ENCODE data around the gene TTC34. TPM values are rescaled to one million over a fixed set of nuclear protein-coding genes. Genes with fewer than 3 reads are reported as not detected.

TTC34 gene
- total and polyA plus RNA-seq, 2 of the 13 experiments (the other 11 are each of a cell fraction or from before 2014, with no cell fraction given): 0.07 to 0.11 TPM

- H4K20me1 ChIP-seq (ENCODE audit: insufficient read depth, low read length): peaks cover 7% of the 10 kb centered on the region; the same call in 1 of the 2 replicates
- intact Hi-C loops (cut with micrococcal nuclease; ENCODE audit: unreplicated experiment) (no loop called here), in situ Hi-C loops (cut with HindIII; ENCODE audit: extremely low pct_ligation_motif_present, low pct_unique_long_range_greater_than_20kb) (no loop called here)
- no peaks in the 10 kb centered on the region for H3K79me2 ChIP-seq (ENCODE audit: insufficient read depth, low read length)
- H3K9ac ChIP-seq (ENCODE audit: insufficient read depth, low read depth, low read length): no peak overlapping the region
- H3K36me3 ChIP-seq (replicated peaks in 1 of 2; ENCODE audit: control insufficient read depth in 1 of 2, insufficient read depth in 2 of 2, low read length in 2 of 2): no peaks in the 10 kb centered on the region
- 38% methylated on average over 8 of the region's 26 CpGs for WGBS (ENCODE audit: low lambda C conversion rate)
- FAIRE-seq (no peak), ATAC-seq (peak; percentile 90), DNase-seq (ENCODE audit: low spot score) (no peak)
- 0 out of 2 replicates have a peak, but pooled peaks cover 4% of the 10 kb centered on the region for H3K9me3 ChIP-seq (ENCODE audit: low read length)
- H3K4me3 ChIP-seq (replicated peaks in 1 of 3; ENCODE audit: insufficient read depth in 1 of 3, low read depth in 2 of 3, low read length in 3 of 3): no peak overlapping the region
- BruUV-seq (replicated peaks): no TSS peak
- POLR2A ChIA-PET: no interaction called here
- TF ChIP-seq ZNF777 (CRISPR knock-in tag; IDR thresholded peaks at IDR 0.05): no peak
- TF ChIP-seq CTCF (CRISPR knock-in tag; IDR thresholded peaks at IDR 0.05): peak; percentile 35; the same call in 1 of the 2 replicates
- no peak for TF ChIP-seq ZNF234 (CRISPR knock-in tag; conservative IDR thresholded peaks at IDR 0.05)
- H3K4me2 ChIP-seq (ENCODE audit: low read depth, low read length): no peak overlapping the region
- no peaks in the 10 kb centered on the region for H3K4me1 ChIP-seq (ENCODE audit: insufficient read depth, low read length)
- H3K27me3 ChIP-seq (ENCODE audit: control insufficient read depth in 1 of 2, insufficient read depth in 2 of 2, low read length in 2 of 2): peaks cover 2 to 14% of the 10 kb centered on the region in 2 experiments; a peak in 4 of 5 replicates
- no peak overlapping the region for H3K27ac ChIP-seq (ENCODE audit: extremely low read length, insufficient read depth, low read length)
- no peak overlapping the region for H2AFZ ChIP-seq (ENCODE audit: low read length)
- CTCF ChIA-PET (ENCODE audit: low intra/inter-chr PET ratio, low total read pairs): no interaction called here
Observed at GRCh38 chr1:2787163-2787911, 14.2 kb downstream of the TTC34 start.

- Histone ChIP-seq H3K4me3 (replicated peaks in 1 of 3; ENCODE audit: insufficient read depth in 1 of 3, low read depth in 2 of 3, low read length in 3 of 3) (no peak overlapping the region), H3K4me1 (ENCODE audit: insufficient read depth, low read length) (no peaks in the 10 kb centered on the region), H4K20me1 (ENCODE audit: insufficient read depth, low read length) (peaks cover 7% of the 10 kb centered on the region; the same call in 1 of the 2 replicates), H3K9ac (ENCODE audit: insufficient read depth, low read depth, low read length) (no peak overlapping the region), H3K27me3 (ENCODE audit: control insufficient read depth in 1 of 2, insufficient read depth in 2 of 2, low read length in 2 of 2) (peaks cover 2 to 14% of the 10 kb centered on the region in 2 experiments; a peak in 4 of 5 replicates), H3K79me2 (ENCODE audit: insufficient read depth, low read length) (no peaks in the 10 kb centered on the region), H3K36me3 (replicated peaks in 1 of 2; ENCODE audit: control insufficient read depth in 1 of 2, insufficient read depth in 2 of 2, low read length in 2 of 2) (no peaks in the 10 kb centered on the region), H3K4me2 (ENCODE audit: low read depth, low read length) (no peak overlapping the region), H3K27ac (ENCODE audit: extremely low read length, insufficient read depth, low read length) (no peak overlapping the region), H2AFZ (ENCODE audit: low read length) (no peak overlapping the region), H3K9me3 (ENCODE audit: low read length) (peaks cover 5% of the 10 kb centered on the region; the same call in 1 of the 2 replicates)
- no peak for DNase-seq (ENCODE audit: low spot score)
- FAIRE-seq: no peak
- CTCF ChIA-PET (ENCODE audit: low intra/inter-chr PET ratio, low total read pairs): no interaction called here
- ATAC-seq: peak; percentile 75
- in situ Hi-C loops (cut with HindIII; ENCODE audit: extremely low pct_ligation_motif_present, low pct_unique_long_range_greater_than_20kb) (no loop called here), intact Hi-C loops (cut with micrococcal nuclease; ENCODE audit: unreplicated experiment) (no loop called here)
- no TSS peak for BruUV-seq (replicated peaks)
- POLR2A ChIA-PET: no interaction called here
- 69% methylated on average over 7 of the region's 27 CpGs for WGBS (ENCODE audit: low lambda C conversion rate)
- TF ChIP-seq FIP1L1 (IDR thresholded peaks at IDR 0.05; ENCODE audit: borderline replicate concordance, insufficient read depth, low read depth, low read length) (no peak), ZNF691 (CRISPR knock-in tag; IDR thresholded peaks at IDR 0.05; ENCODE audit: borderline replicate concordance, low read depth) (no peak), SRSF1 (optimal IDR thresholded peaks at IDR 0.05; ENCODE audit: low read depth, low read length) (no peak), STAG1 (CRISPR knock-in tag; IDR thresholded peaks at IDR 0.05) (peak; percentile 47), ZNF572 (CRISPR knock-in tag; IDR thresholded peaks at IDR 0.05) (no peak)
- TF ChIP-seq, protein P1, sequence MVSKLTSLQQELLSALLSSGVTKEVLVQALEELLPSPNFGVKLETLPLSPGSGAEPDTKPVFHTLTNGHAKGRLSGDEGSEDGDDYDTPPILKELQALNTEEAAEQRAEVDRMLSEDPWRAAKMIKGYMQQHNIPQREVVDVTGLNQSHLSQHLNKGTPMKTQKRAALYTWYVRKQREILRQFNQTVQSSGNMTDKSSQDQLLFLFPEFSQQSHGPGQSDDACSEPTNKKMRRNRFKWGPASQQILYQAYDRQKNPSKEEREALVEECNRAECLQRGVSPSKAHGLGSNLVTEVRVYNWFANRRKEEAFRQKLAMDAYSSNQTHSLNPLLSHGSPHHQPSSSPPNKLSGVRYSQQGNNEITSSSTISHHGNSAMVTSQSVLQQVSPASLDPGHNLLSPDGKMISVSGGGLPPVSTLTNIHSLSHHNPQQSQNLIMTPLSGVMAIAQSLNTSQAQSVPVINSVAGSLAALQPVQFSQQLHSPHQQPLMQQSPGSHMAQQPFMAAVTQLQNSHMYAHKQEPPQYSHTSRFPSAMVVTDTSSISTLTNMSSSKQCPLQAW (CRISPR knock-in tag; IDR thresholded peaks at IDR 0.05): no peak
Observed at GRCh38 chr1:2786329-2787162, 14.9 kb downstream of the TTC34 start.

Data from HepG2 (cell line).